Measurements from ENCODE around the gene RPS5. TPM values are rescaled to one million over a fixed set of nuclear protein-coding genes. Genes with fewer than 3 reads are reported as not detected.
"Not testable (repeated sequence)": the region's sequence is repeated elsewhere in the genome, so short reads cannot be mapped to it uniquely, and the experiment has no call there.

The RPS5 gene
- 481 TPM for total RNA-seq
- long read RNA-seq, transcript RPS5-202 (5 exons, 1,520 nt): minor isoform, 5 of 244 reads
- long read RNA-seq, transcript RPS5-201 (6 exons, 740 nt): major isoform, 231 of 244 reads
- long read RNA-seq, partial matches to known transcripts: 5 of 244 reads
- long read RNA-seq, other reads (novel, unspliced or antisense): 3 of 244 reads

- DNase-seq (peak; percentile 97), ATAC-seq (ENCODE audit: poor library complexity) (peak; percentile 97)
- intact Hi-C loops (cut with DNase I): no loop called here
Measured at GRCh38 chr19:58386576-58387337, at the start of gene RPS5. RPS5 (plus strand) TSS chr19:58387269; CDS start chr19:58388138, 869 bp downstream.

- intact Hi-C loops (cut with DNase I): no loop called here
- DNase-seq (no peak), ATAC-seq (ENCODE audit: poor library complexity) (no peak)
Measured at GRCh38 chr19:58338336-58338735, 48.7 kb upstream of the RPS5 start.

GRCh38 chr19:58338825-58339558 lies 48.1 kb upstream of the RPS5 start:
- ATAC-seq (ENCODE audit: poor library complexity): no peak
- no peak for DNase-seq
- intact Hi-C loops (cut with DNase I): no loop called here

- DNase-seq (no peak), ATAC-seq (ENCODE audit: poor library complexity) (no peak)
- intact Hi-C loops (cut with DNase I): no loop called here
Measured at GRCh38 chr19:58345558-58345957, 41.5 kb upstream of the RPS5 start.

- intact Hi-C loops (cut with DNase I): no loop called here
- DNase-seq: peak; percentile 79
- peak; percentile 95 for ATAC-seq (ENCODE audit: poor library complexity)
Measured at GRCh38 chr19:58346961-58347929, 39.8 kb upstream of the RPS5 start.

GRCh38 chr19:58348080-58348479 lies 39.0 kb upstream of the RPS5 start:
- DNase-seq; intact Hi-C loops (cut with DNase I); ATAC-seq (ENCODE audit: poor library complexity): not testable (repeated sequence)

- intact Hi-C loops (cut with DNase I): no loop called here
- DNase-seq (no peak), ATAC-seq (ENCODE audit: poor library complexity) (no peak)
Measured at GRCh38 chr19:58349590-58349989, 37.5 kb upstream of the RPS5 start.

GRCh38 chr19:58350001-58350861 lies 36.8 kb upstream of the RPS5 start:
- intact Hi-C loops (cut with DNase I): no loop called here
- DNase-seq: peak; percentile 35
- ATAC-seq (ENCODE audit: poor library complexity): peak; percentile 20

GRCh38 chr19:58350871-58351557 lies 36.1 kb upstream of the RPS5 start:
- DNase-seq (peak; percentile 27), ATAC-seq (ENCODE audit: poor library complexity) (no peak)
- intact Hi-C loops (cut with DNase I): no loop called here

- DNase-seq (no peak), ATAC-seq (ENCODE audit: poor library complexity) (no peak)
- intact Hi-C loops (cut with DNase I): no loop called here
Measured at GRCh38 chr19:58351558-58351878, 35.6 kb upstream of the RPS5 start.

- no peak for DNase-seq
- no peak for ATAC-seq (ENCODE audit: poor library complexity)
- intact Hi-C loops (cut with DNase I): no loop called here
Measured at GRCh38 chr19:58351990-58352755, 34.9 kb upstream of the RPS5 start.

- DNase-seq: no peak
- ATAC-seq (ENCODE audit: poor library complexity): no peak
- intact Hi-C loops (cut with DNase I): no loop called here
Measured at GRCh38 chr19:58352760-58353671, 34.1 kb upstream of the RPS5 start, which contains the start of gene A1BG. A1BG (minus strand) TSS chr19:58353492; CDS start chr19:58353437, 55 bp downstream.

GRCh38 chr19:58353717-58354477 lies 33.2 kb upstream of the RPS5 start:
- intact Hi-C loops (cut with DNase I): no loop called here
- DNase-seq: no peak
- no peak for ATAC-seq (ENCODE audit: poor library complexity)

GRCh38 chr19:58354478-58355030 lies 32.5 kb upstream of the RPS5 start:
- no peak for DNase-seq
- intact Hi-C loops (cut with DNase I): no loop called here
- no peak for ATAC-seq (ENCODE audit: poor library complexity)
